PC-9 (cell line): ENCODE results near the gene SEC14L3. TPM values are rescaled to one million over a fixed set of nuclear protein-coding genes. Genes with fewer than 3 reads are reported as not detected.

Experiments
- BruUV-seq: library from RNA; stranded (reverse); fragments of 400-500 nt; replicated peaks from 2 replicates; lab custom pipeline; 2021; lab: Mats Ljungman, UMichigan
- CTCF ChIA-PET: fragments of 300-600 bp; sonication (Branson Sonifier 250); formaldehyde crosslinking; loops from one replicate; lab custom pipeline; 2022; ENCODE audit warnings: antibody characterized with exemption; lab: Charles Lee
- POLR2A ChIA-PET: fragments of 300-600 bp; sonication (Branson Sonifier 250); formaldehyde crosslinking; loops from one replicate; lab custom pipeline; 2022; ENCODE audit warnings: antibody characterized with exemption; ENCODE audit not compliant: unreplicated experiment; lab: Charles Lee
- DNase-seq, 2 experiments: peaks; one replicate each; pipeline versions ENCODE4 v3.0.0 to v3.0.0-alpha.2; 2015 to 2022; ENCODE audit warnings: mixed read lengths in 1 of 2
- H2AFZ ChIP-seq: fragments of 200-600 bp; sonication (generic); 2 replicates; pipeline ENCODE4 v1.8.1; 2017; ENCODE audit warnings: antibody characterized with exemption
- H3F3A ChIP-seq: fragments of 200-600 bp; sonication (generic); 2 replicates; pipeline ENCODE4 v1.8.1; 2017; ENCODE audit warnings: antibody characterized with exemption, mild to moderate bottlenecking, low read depth; ENCODE audit not compliant: insufficient read depth
- H3K27ac ChIP-seq: fragments of 200-600 bp; sonication (generic); 2 replicates; pipeline ENCODE4 v1.6.1; 2016; ENCODE audit warnings: mixed run types
- H3K27me3 ChIP-seq: fragments of 200-600 bp; sonication (generic); 2 replicates; pipeline ENCODE4 v1.6.1; 2016; ENCODE audit warnings: low read depth, mixed run types; ENCODE audit not compliant: insufficient read depth
- H3K36me3 ChIP-seq: fragments of 200-600 bp; sonication (generic); 2 replicates; pipeline ENCODE4 v1.6.1; 2016; ENCODE audit warnings: low read depth, mixed run types
- H3K4me1 ChIP-seq: fragments of 200-600 bp; sonication (generic); replicated peaks from 2 replicates; pipeline ENCODE4 v1.6.1; 2016; ENCODE audit warnings: mixed run types; ENCODE audit not compliant: insufficient read depth
- H3K4me2 ChIP-seq: fragments of 200-600 bp; sonication (generic); 2 replicates; pipeline ENCODE4 v1.6.1; 2017; ENCODE audit warnings: mixed run types
- H3K4me3 ChIP-seq: fragments of 200-600 bp; sonication (generic); 2 replicates; pipeline ENCODE4 v1.6.1; 2016; ENCODE audit warnings: mixed run types
- H3K79me2 ChIP-seq: fragments of 200-600 bp; sonication (generic); 2 replicates; pipeline ENCODE4 v1.6.1; 2017; ENCODE audit warnings: low read depth, mixed run types
- H3K9me2 ChIP-seq: fragments of 200-600 bp; sonication (generic); 2 replicates; pipeline ENCODE4 v1.8.1; 2017; ENCODE audit warnings: mild to moderate bottlenecking; ENCODE audit not compliant: insufficient read depth
- H3K9me3 ChIP-seq: fragments of 200-600 bp; sonication (generic); 2 replicates; pipeline ENCODE4 v1.8.1; 2016; ENCODE audit warnings: low read depth; ENCODE audit not compliant: insufficient read depth
- H4K20me1 ChIP-seq: fragments of 200-600 bp; sonication (generic); 2 replicates; pipeline ENCODE4 v1.8.1; 2017; ENCODE audit not compliant: insufficient read depth
- EZH2 ChIP-seq: fragments of 200-600 bp; sonication (generic); IDR thresholded peaks from 2 replicates; pipeline ENCODE4 v1.8.0; 2017; ENCODE audit warnings: antibody characterized with exemption, low read depth
- intact Hi-C: fragments of 100-400 bp; cut with micrococcal nuclease; formaldehyde crosslinking; loops from one replicate; pipeline ENCODE4 v1.10.0; 2022; ENCODE audit not compliant: unreplicated experiment
- total RNA-seq: library from RNA; stranded (reverse); gene quantifications from 2 replicates; pipeline ENCODE4 v1.2.3, GENCODE V29; 2021
- TF ChIP-seq, protein P1 (sequence below): fragments of 200-600 bp; sonication (generic); conservative IDR thresholded peaks from 2 replicates; pipeline ENCODE4 v1.6.1; 2017; ENCODE audit warnings: mixed run types, antibody characterized with exemption, mild to moderate bottlenecking, moderate library complexity

The SEC14L3 gene
- total RNA-seq, 1 experiment from 2014 or later: not detected

DNA sequence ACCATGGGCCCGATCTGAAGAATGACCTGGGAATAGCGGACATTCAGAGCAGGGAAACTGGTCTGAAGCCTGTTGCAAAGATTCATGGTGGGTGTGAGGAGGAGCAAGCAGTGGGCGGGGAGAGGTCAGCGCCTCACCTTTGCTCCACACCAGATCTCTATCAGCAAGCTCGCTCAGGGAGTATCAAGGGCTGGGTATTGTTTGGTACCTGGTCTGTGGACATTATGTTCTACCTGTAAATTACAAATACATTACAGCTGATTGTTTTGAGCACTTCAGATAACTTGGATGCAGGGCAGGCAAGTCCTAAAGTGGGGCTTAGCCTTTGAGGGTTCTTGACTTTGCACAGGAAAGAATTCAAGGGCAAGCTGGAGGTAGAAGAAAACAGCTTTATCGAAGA, 44.5 kb upstream of the SEC14L3 start:
- ChIA-PET CTCF (no interaction called here), POLR2A (interaction anchor here (0.7 kb wide), 1 partner anchor 133 kb away, joined by 3 read pairs; no protein-coding TSS in a partner anchor)
- intact Hi-C loops: no loop called here
- TF ChIP-seq EZH2: no peak
- TF ChIP-seq, protein P1, sequence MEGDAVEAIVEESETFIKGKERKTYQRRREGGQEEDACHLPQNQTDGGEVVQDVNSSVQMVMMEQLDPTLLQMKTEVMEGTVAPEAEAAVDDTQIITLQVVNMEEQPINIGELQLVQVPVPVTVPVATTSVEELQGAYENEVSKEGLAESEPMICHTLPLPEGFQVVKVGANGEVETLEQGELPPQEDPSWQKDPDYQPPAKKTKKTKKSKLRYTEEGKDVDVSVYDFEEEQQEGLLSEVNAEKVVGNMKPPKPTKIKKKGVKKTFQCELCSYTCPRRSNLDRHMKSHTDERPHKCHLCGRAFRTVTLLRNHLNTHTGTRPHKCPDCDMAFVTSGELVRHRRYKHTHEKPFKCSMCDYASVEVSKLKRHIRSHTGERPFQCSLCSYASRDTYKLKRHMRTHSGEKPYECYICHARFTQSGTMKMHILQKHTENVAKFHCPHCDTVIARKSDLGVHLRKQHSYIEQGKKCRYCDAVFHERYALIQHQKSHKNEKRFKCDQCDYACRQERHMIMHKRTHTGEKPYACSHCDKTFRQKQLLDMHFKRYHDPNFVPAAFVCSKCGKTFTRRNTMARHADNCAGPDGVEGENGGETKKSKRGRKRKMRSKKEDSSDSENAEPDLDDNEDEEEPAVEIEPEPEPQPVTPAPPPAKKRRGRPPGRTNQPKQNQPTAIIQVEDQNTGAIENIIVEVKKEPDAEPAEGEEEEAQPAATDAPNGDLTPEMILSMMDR: no peak
- Histone ChIP-seq H3K27me3 (no peaks in the 10 kb centered on the region), H3K27ac (no peak overlapping the region), H3K79me2 (no peaks in the 10 kb centered on the region), H3K4me2 (no peak overlapping the region), H3K9me2 (no peaks in the 10 kb centered on the region), H4K20me1 (no peaks in the 10 kb centered on the region), H3K4me1 (0 out of 2 replicates have a peak, but pooled peaks cover 4% of the 10 kb centered on the region), H3F3A (no peaks in the 10 kb centered on the region), H3K4me3 (no peak overlapping the region), H3K9me3 (no peaks in the 10 kb centered on the region), H3K36me3 (no peaks in the 10 kb centered on the region), H2AFZ (no peak overlapping the region)
- no TSS peak for BruUV-seq
- DNase-seq: no peak

DNA sequence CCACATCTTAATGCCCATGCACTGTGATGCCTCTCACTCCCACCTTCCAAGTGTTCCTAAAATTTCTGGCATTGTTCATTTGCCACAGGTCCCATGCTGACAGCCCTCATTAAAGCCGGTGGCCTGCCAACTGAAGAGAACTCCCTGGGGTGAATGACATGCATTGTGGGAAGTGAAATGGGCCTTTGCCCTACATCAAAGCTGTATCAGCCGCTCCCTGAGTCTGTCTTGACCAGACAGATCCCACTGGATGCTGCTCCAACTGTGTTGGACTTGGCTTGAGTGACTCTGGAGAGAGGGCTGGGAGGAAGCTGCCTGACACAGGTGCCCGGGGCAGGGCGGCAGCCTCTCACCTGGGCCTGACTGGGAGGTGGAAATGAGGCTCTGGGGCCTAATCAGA, 42.4 kb upstream of the SEC14L3 start:
- POLR2A ChIA-PET: no interaction called here
- Histone ChIP-seq H3K4me1 (0 out of 2 replicates have a peak, but pooled peaks cover 4% of the 10 kb centered on the region), H3F3A (no peaks in the 10 kb centered on the region), H3K27ac (no peak overlapping the region), H3K4me2 (no peak overlapping the region), H4K20me1 (no peaks in the 10 kb centered on the region), H3K36me3 (no peaks in the 10 kb centered on the region), H3K4me3 (no peak overlapping the region), H3K27me3 (no peaks in the 10 kb centered on the region), H3K9me2 (no peaks in the 10 kb centered on the region), H3K79me2 (no peaks in the 10 kb centered on the region), H2AFZ (no peak overlapping the region), H3K9me3 (no peaks in the 10 kb centered on the region)
- intact Hi-C loops: no loop called here
- BruUV-seq: no TSS peak
- no peak for DNase-seq
- TF ChIP-seq, protein P1: no peak
- no peak for TF ChIP-seq EZH2
- CTCF ChIA-PET: no interaction called here

DNA sequence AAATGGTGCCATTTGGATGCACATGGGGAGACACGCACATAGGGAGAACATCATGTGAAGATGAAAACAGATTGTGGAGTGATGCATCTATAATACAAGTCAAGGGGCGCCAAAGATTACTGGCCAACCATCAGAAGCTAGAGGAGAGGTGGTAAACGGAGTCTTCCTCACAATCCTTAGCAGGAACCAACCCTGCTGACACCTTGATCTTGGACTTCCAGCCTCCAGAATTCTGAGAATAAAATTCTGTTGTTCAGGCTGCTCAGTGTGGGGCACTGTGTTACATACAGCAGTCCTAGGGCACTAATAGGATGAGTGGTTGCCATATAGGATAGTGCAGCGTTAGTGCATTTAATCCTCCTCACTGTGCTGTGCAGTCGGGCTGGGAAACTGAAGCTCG, 41.6 kb upstream of the SEC14L3 start:
- no peaks in the 10 kb centered on the region for H3K9me2 ChIP-seq
- TF ChIP-seq EZH2: no peak
- TF ChIP-seq, protein P1: no peak
- H3K27me3 ChIP-seq: no peaks in the 10 kb centered on the region
- CTCF ChIA-PET: no interaction called here
- POLR2A ChIA-PET: no interaction called here
- BruUV-seq: no TSS peak
- no peak overlapping the region for H3K27ac ChIP-seq
- no peaks in the 10 kb centered on the region for H4K20me1 ChIP-seq
- H3K79me2 ChIP-seq: no peaks in the 10 kb centered on the region
- H3K9me3 ChIP-seq: no peaks in the 10 kb centered on the region
- H3K4me1 ChIP-seq: 0 out of 2 replicates have a peak, but pooled peaks cover 4% of the 10 kb centered on the region
- DNase-seq: no peak
- intact Hi-C loops: no loop called here
- H2AFZ ChIP-seq: no peak overlapping the region
- no peaks in the 10 kb centered on the region for H3K36me3 ChIP-seq
- no peak overlapping the region for H3K4me2 ChIP-seq
- H3F3A ChIP-seq: no peaks in the 10 kb centered on the region
- H3K4me3 ChIP-seq: no peak overlapping the region
